HCT116 (cell line): Measurements from ENCODE around the gene TMTC3. TPM values are rescaled to one million over a fixed set of nuclear protein-coding genes. Genes with fewer than 3 reads are reported as not detected.

Experiments
- ATAC-seq: fragments of 200-7000 bp; cut with Tn5 transposase; 2 replicates; pipeline ENCODE4 v1.9.1; 2020; ENCODE audit warnings: mild to moderate bottlenecking, moderate library complexity
- BruUV-seq: library from RNA; stranded (reverse); fragments of 400-500 nt; replicated peaks from 2 replicates; lab custom pipeline; 2021; lab: Mats Ljungman, UMichigan
- CTCF ChIA-PET: fragments of 300-600 bp; sonication (Branson Sonifier 250); formaldehyde crosslinking; loops from one replicate; lab custom pipeline; 2021; ENCODE audit warnings: antibody characterized with exemption; lab: Charles Lee
- POLR2A ChIA-PET: fragments of 300-600, 350-600 bp; sonication (Branson Sonifier 250); formaldehyde crosslinking; loops from one replicate; lab custom pipeline; 2021; ENCODE audit warnings: antibody characterized with exemption; lab: Charles Lee
- RAD21 ChIA-PET, 2 experiments: fragments of 300-600 bp; sonication (Branson Sonifier 250); formaldehyde crosslinking; loops; one replicate each; lab custom pipeline; 2023; ENCODE audit warnings: low total read pairs in 2 of 2; ENCODE audit not compliant: uncharacterized antibody in 2 of 2, unreplicated experiment in 2 of 2, low non-redundant PET in 1 of 2; lab: Charles Lee
- DNase-seq: peaks from one replicate; pipeline ENCODE4 v3.0.0-alpha.2; 2010; ENCODE audit warnings: low read depth, low spot score
- H2AFZ ChIP-seq: fragments of 200-600 bp; shearing (Covaris generic), sonication (generic); 2 replicates; pipeline ENCODE4 v1.6.1; 2017; ENCODE audit warnings: low read depth, mixed run types, mixed read lengths, antibody characterized with exemption, low read length; ENCODE audit not compliant: poor library complexity, severe bottlenecking
- H3K27ac ChIP-seq: 2 replicates; pipeline ENCODE4 v1.5.1; 2012; ENCODE audit warnings: low read depth, low read length
- H3K27me3 ChIP-seq: fragments of 200-600 bp; sonication (generic); 2 replicates; pipeline ENCODE4 v1.6.1; 2016; ENCODE audit warnings: mixed run types, low read length, mixed read lengths; ENCODE audit not compliant: insufficient read depth
- H3K36me3 ChIP-seq, 2 experiments: fragments of 200-500 bp in 1 of 2; fragments of 200-600 bp in 1 of 2; sonication (Bioruptor generic) in 1 of 2; sonication (generic) in 1 of 2; 2 replicates each; pipeline versions ENCODE4 v1.5.1 to v1.6.1; 2014 to 2016; ENCODE audit warnings: low read length in 2 of 2, inconsistent platforms in 1 of 2, mixed read lengths in 1 of 2, mixed run types in 1 of 2; ENCODE audit not compliant: insufficient read depth in 2 of 2, control insufficient read depth in 1 of 2
- H3K4me1 ChIP-seq, 2 experiments: fragments of 200-600 bp in 1 of 2; sonication (generic) in 1 of 2; 2 replicates each; pipeline versions ENCODE4 v1.5.1 to v1.6.1; 2012 to 2017; ENCODE audit warnings: low read length in 2 of 2, inconsistent platforms in 1 of 2, mild to moderate bottlenecking in 1 of 2, mixed read lengths in 1 of 2, mixed run types in 1 of 2, moderate library complexity in 1 of 2; ENCODE audit not compliant: insufficient read depth in 2 of 2, control insufficient read depth in 1 of 2
- H3K4me2 ChIP-seq: fragments of 200-600 bp; sonication (generic); 2 replicates; pipeline ENCODE4 v1.6.1; 2017; ENCODE audit warnings: mixed run types, low read length, mixed read lengths
- H3K4me3 ChIP-seq, 2 experiments: fragments of 200-600 bp in 1 of 2; sonication (generic) in 1 of 2; replicated peaks in 1 of 2; 2 replicates each; pipeline ENCODE4 v1.5.1; 2011 to 2016; ENCODE audit warnings: low read length in 2 of 2, control low read depth in 1 of 2, low read depth in 1 of 2, mild to moderate bottlenecking in 1 of 2, mixed read lengths in 1 of 2, mixed run types in 1 of 2
- H3K79me2 ChIP-seq: fragments of 200-600 bp; sonication (generic); 2 replicates; pipeline ENCODE4 v1.6.1; 2017; ENCODE audit warnings: mild to moderate bottlenecking, mixed run types, low read length, moderate library complexity, mixed read lengths; ENCODE audit not compliant: insufficient read depth
- H3K9ac ChIP-seq: fragments of 200-600 bp; sonication (generic); 2 replicates; pipeline ENCODE4 v1.6.1; 2016; ENCODE audit warnings: low read length, mixed read lengths
- H3K9me2 ChIP-seq: fragments of 200-600 bp; sonication (generic), shearing (Covaris generic); 2 replicates; pipeline ENCODE4 v1.6.1; 2017; ENCODE audit warnings: mixed run types, mild to moderate bottlenecking, moderate library complexity; ENCODE audit not compliant: insufficient read depth
- H3K9me3 ChIP-seq, 2 experiments: fragments of 200-500 bp in 1 of 2; fragments of 200-600 bp in 1 of 2; sonication (Bioruptor generic) in 1 of 2; sonication (generic) in 1 of 2; 2 replicates each; pipeline ENCODE4 v1.6.1; 2014 to 2017; ENCODE audit warnings: low read length in 2 of 2, mixed read lengths in 2 of 2, inconsistent platforms in 1 of 2, low read depth in 1 of 2, mild to moderate bottlenecking in 1 of 2, mixed run types in 1 of 2, moderate library complexity in 1 of 2; ENCODE audit not compliant: control insufficient read depth in 1 of 2, insufficient read depth in 1 of 2
- H4K20me1 ChIP-seq: fragments of 200-600 bp; sonication (generic), shearing (Covaris generic); 2 replicates; pipeline ENCODE4 v1.6.1; 2017; ENCODE audit warnings: mixed run types, mild to moderate bottlenecking, moderate library complexity; ENCODE audit not compliant: insufficient read depth
- ATF3 ChIP-seq: IDR thresholded peaks from 2 replicates; pipeline ENCODE4 v1.6.1; 2012
- CBX3 ChIP-seq: IDR thresholded peaks from 2 replicates; pipeline ENCODE4 v1.6.1; 2012; ENCODE audit warnings: low read depth
- CEBPB ChIP-seq: IDR thresholded peaks from 2 replicates; pipeline ENCODE4 v1.6.1; 2012; ENCODE audit warnings: low read depth
- EGR1 ChIP-seq: IDR thresholded peaks from 2 replicates; pipeline ENCODE4 v1.6.1; 2012; ENCODE audit warnings: low read depth
- EZH2 ChIP-seq: fragments of 200-600 bp; sonication (generic); IDR thresholded peaks from 2 replicates; pipeline ENCODE4 v1.6.1; 2017; ENCODE audit warnings: antibody characterized with exemption, mixed run types
- EZH2phosphoT487 ChIP-seq: fragments of 200-600 bp; IDR thresholded peaks from 2 replicates; pipeline ENCODE4 v1.6.1; 2018; ENCODE audit warnings: antibody characterized with exemption, borderline replicate concordance
- FOSL1 ChIP-seq: IDR thresholded peaks from 2 replicates; pipeline ENCODE4 v1.6.1; 2012; ENCODE audit warnings: low read depth
- JUND ChIP-seq: IDR thresholded peaks from 2 replicates; pipeline ENCODE4 v1.6.1; 2012
- POLR2AphosphoS5 ChIP-seq: IDR thresholded peaks from 2 replicates; pipeline ENCODE4 v1.6.1; 2011; ENCODE audit warnings: mild to moderate bottlenecking, low read depth, low read length, moderate library complexity
- SIN3A ChIP-seq: IDR thresholded peaks from 2 replicates; pipeline ENCODE4 v1.6.1; 2012; ENCODE audit warnings: low read depth
- SP1 ChIP-seq: IDR thresholded peaks from 2 replicates; pipeline ENCODE4 v1.6.1; 2012; ENCODE audit warnings: low read depth
- TCF7L2 ChIP-seq: IDR thresholded peaks from 2 replicates; pipeline ENCODE4 v1.7.0; 2011; ENCODE audit warnings: borderline replicate concordance, inconsistent platforms; ENCODE audit not compliant: insufficient read depth, insufficient read length; ENCODE audit errors: extremely low read depth
- ZBTB33 ChIP-seq: IDR thresholded peaks from 2 replicates; pipeline ENCODE4 v1.6.1; 2011; ENCODE audit warnings: mild to moderate bottlenecking, low read length, moderate library complexity; ENCODE audit not compliant: insufficient replicate concordance; ENCODE audit errors: extremely low read depth
- ZFX ChIP-seq: fragments of 450-650 bp; IDR thresholded peaks from 2 replicates; pipeline ENCODE4 v1.6.1; 2017
- ZNF274 ChIP-seq: fragments of 200-500 bp; sonication (Bioruptor generic); IDR thresholded peaks from 2 replicates; pipeline ENCODE4 v1.6.1; 2014; ENCODE audit warnings: mild to moderate bottlenecking, low read depth, low read length, inconsistent platforms
- intact Hi-C: fragments of 100-400 bp; cut with micrococcal nuclease; formaldehyde crosslinking; loops from 2 replicates; pipeline ENCODE4 v1.10.0; 2022
- total RNA-seq: library from RNA; stranded (reverse); gene quantifications from one replicate; pipeline ENCODE4 v1.2.1, GENCODE V29; 2021; ENCODE audit not compliant: unreplicated experiment

Gene TMTC3
- total RNA-seq, 1 experiment from 2014 or later, result 22.5 TPM

GRCh38 chr12:88092771-88093170 is 49.3 kb upstream of the TMTC3 start:
- ChIA-PET CTCF (no interaction called here), RAD21 (no interaction called here), POLR2A (no interaction called here)
- no peak for TF ChIP-seq FOSL1
- TF ChIP-seq ZBTB33, result no peak
- TF ChIP-seq POLR2AphosphoS5, result no peak
- TF ChIP-seq ZNF274, result no peak
- no peak for TF ChIP-seq TCF7L2
- TF ChIP-seq SIN3A, result no peak
- TF ChIP-seq EZH2phosphoT487, result no peak
- no peak for TF ChIP-seq CEBPB
- no peak for TF ChIP-seq JUND
- no peak overlapping the region for H3K4me3 ChIP-seq
- no peaks in the 10 kb centered on the region for H4K20me1 ChIP-seq
- H3K36me3 ChIP-seq, result peaks cover 0 to 9% of the 10 kb centered on the region in 2 experiments; a peak in 1 of 4 replicates
- no peaks in the 10 kb centered on the region for H3K9me2 ChIP-seq
- no peak overlapping the region for H3K9ac ChIP-seq
- intact Hi-C loops, result no loop called here
- no peaks in the 10 kb centered on the region for H3K9me3 ChIP-seq
- no peaks in the 10 kb centered on the region for H3K79me2 ChIP-seq
- no peak overlapping the region for H2AFZ ChIP-seq
- no TSS peak for BruUV-seq
- DNase-seq, result no peak
- H3K27me3 ChIP-seq, result no peaks in the 10 kb centered on the region
- no peak for ATAC-seq
- H3K27ac ChIP-seq, result no peak overlapping the region
- H3K4me1 ChIP-seq, result no peaks in the 10 kb centered on the region
- H3K4me2 ChIP-seq, result no peak overlapping the region

DNA sequence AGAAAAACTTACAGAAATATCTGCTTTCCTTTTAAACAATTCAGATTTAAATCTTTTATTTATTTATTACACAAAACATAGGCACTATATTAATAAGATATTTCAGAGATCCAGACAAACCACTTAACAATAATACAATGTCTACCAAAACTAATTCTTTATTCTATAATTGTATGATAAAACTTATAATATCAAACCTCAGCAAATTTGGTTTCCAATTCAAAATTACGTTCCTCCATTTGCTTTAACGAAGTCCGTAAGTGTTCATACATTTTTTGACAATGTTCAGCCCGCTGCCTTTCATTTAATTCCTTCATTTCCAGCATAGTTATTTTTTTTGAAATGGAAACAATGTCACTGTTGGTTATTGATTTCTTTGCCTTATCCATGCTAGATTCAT is 48.5 kb upstream of the TMTC3 start:
- no peak for DNase-seq
- TF ChIP-seq ATF3, result no peak
- TF ChIP-seq EZH2phosphoT487, result no peak
- no peak for TF ChIP-seq JUND
- TF ChIP-seq ZFX, result no peak
- no peak for TF ChIP-seq ZNF274
- no peak for TF ChIP-seq ZBTB33
- no peak for TF ChIP-seq TCF7L2
- TF ChIP-seq SIN3A, result no peak
- no peak for TF ChIP-seq EGR1
- no peak for TF ChIP-seq CBX3
- no peak for TF ChIP-seq SP1
- TF ChIP-seq EZH2, result no peak
- no peak for TF ChIP-seq POLR2AphosphoS5
- TF ChIP-seq CEBPB, result no peak

More for the DNA sequence above, 48.5 kb upstream of the TMTC3 start:
- BruUV-seq, result no TSS peak
- Histone ChIP-seq H3K79me2 (no peaks in the 10 kb centered on the region), H3K27ac (no peak overlapping the region), H4K20me1 (no peaks in the 10 kb centered on the region), H3K9me3 (no peaks in the 10 kb centered on the region), H3K27me3 (no peaks in the 10 kb centered on the region), H3K4me3 (no peak overlapping the region), H3K9ac (no peak overlapping the region), H2AFZ (no peak overlapping the region), H3K4me2 (no peak overlapping the region), H3K36me3 (peaks cover 0 to 4% of the 10 kb centered on the region in 2 experiments; a peak in 1 of 4 replicates), H3K4me1 (no peaks in the 10 kb centered on the region), H3K9me2 (no peaks in the 10 kb centered on the region)
- CTCF ChIA-PET, result no interaction called here
- no peak for ATAC-seq
- POLR2A ChIA-PET, result no interaction called here
- RAD21 ChIA-PET, result no interaction called here
- intact Hi-C loops, result no loop called here
